ENCODE measurements around the gene ADAM15.

ADAM15 gene

DNA sequence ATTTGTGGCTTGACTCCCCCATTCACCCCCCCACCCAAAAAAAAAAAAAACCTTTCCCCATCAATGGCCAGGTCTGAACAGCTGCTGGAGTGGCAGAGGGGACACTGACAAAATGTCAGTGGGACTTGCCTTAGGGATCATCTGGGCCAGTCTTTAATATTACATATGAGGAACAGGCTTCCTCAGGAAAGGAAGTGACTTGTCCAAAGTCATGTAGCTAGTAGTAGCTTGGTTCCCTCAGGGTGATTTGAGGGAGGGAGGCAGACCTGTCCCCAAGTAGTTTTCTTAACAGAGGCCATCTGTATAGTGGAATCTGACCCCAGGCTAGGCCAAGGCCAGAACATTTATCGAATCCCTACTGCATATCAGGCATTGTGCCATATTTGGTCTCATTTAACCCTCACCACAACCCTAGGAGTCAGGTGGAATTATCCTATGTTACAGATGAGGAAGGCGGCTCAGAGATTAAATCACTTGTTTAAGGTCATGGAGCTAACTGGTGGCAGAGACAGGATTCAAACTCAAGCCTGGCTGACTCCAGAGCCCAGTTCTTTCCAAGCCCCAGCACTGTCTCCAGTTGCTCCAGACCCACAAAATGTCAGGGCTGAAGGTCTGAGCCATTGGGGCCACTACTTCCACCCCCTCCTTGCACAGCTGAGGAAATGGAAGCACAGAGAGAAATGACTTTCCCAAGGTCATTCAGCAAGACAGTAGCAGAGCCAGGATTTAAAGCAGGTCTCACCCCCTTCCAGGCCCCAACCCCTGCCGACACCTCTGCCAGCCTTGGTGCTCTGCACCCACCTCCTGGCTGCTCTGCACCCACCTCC, 38.1 kb upstream of the ADAM15 start:
- peaks cover 53% of the 10 kb centered on the region for H4K20me1 ChIP-seq (ENCODE audit: insufficient read depth, low read length)
- TF ChIP-seq, protein P1, sequence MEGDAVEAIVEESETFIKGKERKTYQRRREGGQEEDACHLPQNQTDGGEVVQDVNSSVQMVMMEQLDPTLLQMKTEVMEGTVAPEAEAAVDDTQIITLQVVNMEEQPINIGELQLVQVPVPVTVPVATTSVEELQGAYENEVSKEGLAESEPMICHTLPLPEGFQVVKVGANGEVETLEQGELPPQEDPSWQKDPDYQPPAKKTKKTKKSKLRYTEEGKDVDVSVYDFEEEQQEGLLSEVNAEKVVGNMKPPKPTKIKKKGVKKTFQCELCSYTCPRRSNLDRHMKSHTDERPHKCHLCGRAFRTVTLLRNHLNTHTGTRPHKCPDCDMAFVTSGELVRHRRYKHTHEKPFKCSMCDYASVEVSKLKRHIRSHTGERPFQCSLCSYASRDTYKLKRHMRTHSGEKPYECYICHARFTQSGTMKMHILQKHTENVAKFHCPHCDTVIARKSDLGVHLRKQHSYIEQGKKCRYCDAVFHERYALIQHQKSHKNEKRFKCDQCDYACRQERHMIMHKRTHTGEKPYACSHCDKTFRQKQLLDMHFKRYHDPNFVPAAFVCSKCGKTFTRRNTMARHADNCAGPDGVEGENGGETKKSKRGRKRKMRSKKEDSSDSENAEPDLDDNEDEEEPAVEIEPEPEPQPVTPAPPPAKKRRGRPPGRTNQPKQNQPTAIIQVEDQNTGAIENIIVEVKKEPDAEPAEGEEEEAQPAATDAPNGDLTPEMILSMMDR (IDR thresholded peaks at IDR 0.05; ENCODE audit: low read depth, low read length) = no peak
- TF ChIP-seq EZH2phosphoT487 (IDR thresholded peaks at IDR 0.05; ENCODE audit: low read depth) = no peak
- no peak overlapping the region for H3K27ac ChIP-seq (ENCODE audit: low read length)
- no peaks in the 10 kb centered on the region for H3K27me3 ChIP-seq (ENCODE audit: low read depth, low read length)
- H3K79me2 ChIP-seq (ENCODE audit: low read length) = peaks cover 6% of the 10 kb centered on the region; the same call in 1 of the 2 replicates
- H2AFZ ChIP-seq (ENCODE audit: low read depth, low read length) = no peak overlapping the region
- H3K4me3 ChIP-seq (ENCODE audit: low read length) = no peak overlapping the region
- no peak overlapping the region for H3K4me2 ChIP-seq (ENCODE audit: low read length)
- peaks cover 28% of the 10 kb centered on the region for H3K36me3 ChIP-seq (replicated peaks; ENCODE audit: low read depth, low read length)
- peaks cover 42% of the 10 kb centered on the region for H3K4me1 ChIP-seq (ENCODE audit: low read length)
- H3K9ac ChIP-seq (ENCODE audit: low read length) = no peak overlapping the region
- H3K9me3 ChIP-seq (ENCODE audit: insufficient read depth, low read length) = no peaks in the 10 kb centered on the region

DNA sequence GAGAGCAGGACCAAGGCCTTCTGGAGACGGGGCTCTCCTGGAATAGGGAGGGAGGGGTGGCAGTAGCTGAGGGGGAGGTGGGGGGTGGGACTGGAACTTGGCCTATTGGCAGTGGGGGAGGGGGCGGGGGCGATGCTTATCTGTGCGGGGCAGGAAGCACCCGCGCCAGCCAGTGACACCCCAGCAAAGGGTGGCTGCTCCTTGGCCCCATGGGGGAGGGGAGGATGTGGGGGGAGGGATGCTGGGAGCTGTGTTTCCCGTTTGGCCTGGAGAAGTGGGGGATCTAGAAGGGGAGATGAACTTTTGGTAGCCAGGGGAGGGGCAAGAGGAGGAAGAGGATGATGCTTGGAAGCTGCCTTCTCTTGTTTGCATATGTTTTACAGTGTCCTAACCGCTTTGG, 37.5 kb upstream of the ADAM15 start:
- Histone ChIP-seq H3K79me2 (ENCODE audit: low read length) (no peaks in the 10 kb centered on the region), H3K4me3 (ENCODE audit: low read length) (no peak overlapping the region), H3K9me3 (ENCODE audit: insufficient read depth, low read length) (no peaks in the 10 kb centered on the region), H3K4me1 (ENCODE audit: low read length) (peaks cover 41% of the 10 kb centered on the region), H2AFZ (ENCODE audit: low read depth, low read length) (no peak overlapping the region), H3K4me2 (ENCODE audit: low read length) (no peak overlapping the region), H4K20me1 (ENCODE audit: insufficient read depth, low read length) (peaks cover 47% of the 10 kb centered on the region), H3K36me3 (replicated peaks; ENCODE audit: low read depth, low read length) (peaks cover 25% of the 10 kb centered on the region), H3K27me3 (ENCODE audit: low read depth, low read length) (no peaks in the 10 kb centered on the region), H3K9ac (ENCODE audit: low read length) (no peak overlapping the region), H3K27ac (ENCODE audit: low read length) (no peak overlapping the region)
- TF ChIP-seq, protein P1 (IDR thresholded peaks at IDR 0.05; ENCODE audit: low read depth, low read length) = no peak
- TF ChIP-seq EZH2phosphoT487 (IDR thresholded peaks at IDR 0.05; ENCODE audit: low read depth) = no peak

DNA sequence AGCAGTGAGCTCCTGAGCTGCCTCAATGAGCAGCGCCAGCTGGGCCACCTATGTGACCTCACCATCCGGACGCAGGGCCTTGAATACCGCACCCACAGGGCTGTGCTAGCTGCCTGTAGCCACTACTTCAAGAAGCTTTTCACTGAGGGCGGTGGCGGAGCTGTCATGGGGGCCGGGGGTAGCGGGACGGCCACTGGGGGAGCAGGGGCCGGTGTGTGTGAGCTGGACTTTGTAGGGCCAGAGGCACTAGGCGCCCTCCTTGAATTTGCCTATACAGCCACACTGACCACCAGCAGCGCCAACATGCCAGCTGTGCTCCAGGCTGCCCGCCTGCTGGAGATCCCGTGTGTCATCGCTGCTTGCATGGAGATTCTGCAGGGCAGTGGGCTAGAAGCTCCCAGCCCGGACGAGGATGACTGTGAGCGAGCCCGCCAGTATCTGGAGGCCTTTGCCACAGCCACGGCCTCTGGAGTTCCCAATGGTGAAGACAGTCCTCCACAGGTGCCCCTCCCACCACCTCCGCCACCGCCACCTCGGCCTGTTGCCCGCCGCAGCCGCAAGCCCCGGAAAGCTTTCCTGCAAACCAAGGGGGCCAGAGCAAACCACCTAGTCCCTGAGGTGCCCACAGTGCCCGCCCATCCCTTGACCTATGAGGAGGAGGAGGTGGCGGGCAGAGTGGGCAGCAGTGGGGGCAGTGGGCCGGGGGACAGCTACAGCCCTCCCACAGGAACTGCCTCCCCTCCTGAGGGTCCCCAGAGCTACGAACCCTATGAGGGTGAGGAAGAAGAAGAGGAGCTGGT, 36.2 kb upstream of the ADAM15 start:
- Histone ChIP-seq H3K9me3 (ENCODE audit: insufficient read depth, low read length) (no peaks in the 10 kb centered on the region), H3K9ac (ENCODE audit: low read length) (no peak overlapping the region), H2AFZ (ENCODE audit: low read depth, low read length) (no peak overlapping the region), H3K4me2 (ENCODE audit: low read length) (no peak overlapping the region), H4K20me1 (ENCODE audit: insufficient read depth, low read length) (peaks cover 40% of the 10 kb centered on the region), H3K36me3 (replicated peaks; ENCODE audit: low read depth, low read length) (peaks cover 29% of the 10 kb centered on the region), H3K79me2 (ENCODE audit: low read length) (no peaks in the 10 kb centered on the region), H3K4me1 (ENCODE audit: low read length) (peaks cover 33% of the 10 kb centered on the region), H3K27me3 (ENCODE audit: low read depth, low read length) (no peaks in the 10 kb centered on the region), H3K4me3 (ENCODE audit: low read length) (no peak overlapping the region), H3K27ac (ENCODE audit: low read length) (no peak overlapping the region)
- TF ChIP-seq EZH2phosphoT487 (IDR thresholded peaks at IDR 0.05; ENCODE audit: low read depth) = no peak
- TF ChIP-seq, protein P1 (IDR thresholded peaks at IDR 0.05; ENCODE audit: low read depth, low read length) = no peak
